Glutamatergic neuron (in vitro differentiated cells): ENCODE measurements around the gene PRKCH. TPM values are rescaled to one million over a fixed set of nuclear protein-coding genes. Genes with fewer than 3 reads are reported as not detected.

ENCODE experiments used
- DNase-seq: peaks from one replicate; pipeline ENCODE4 v3.0.0; 2022
- H3K27ac Mint-ChIP-seq: one replicate; pipeline ENCODE4 v1.8.0; 2020; ENCODE audit warnings: mild to moderate bottlenecking, mixed read lengths, inconsistent platforms; ENCODE audit not compliant: unreplicated experiment
- H3K27me3 Mint-ChIP-seq: one replicate; pipeline ENCODE4 v1.8.0; 2020; ENCODE audit warnings: mild to moderate bottlenecking, moderate library complexity, mixed read lengths, inconsistent platforms; ENCODE audit not compliant: unreplicated experiment
- H3K36me3 Mint-ChIP-seq: one replicate; pipeline ENCODE4 v1.8.0; 2020; ENCODE audit warnings: mild to moderate bottlenecking, mixed read lengths, inconsistent platforms; ENCODE audit not compliant: unreplicated experiment
- H3K4me1 Mint-ChIP-seq: one replicate; pipeline ENCODE4 v1.8.0; 2020; ENCODE audit warnings: mild to moderate bottlenecking, low read depth, mixed read lengths, inconsistent platforms; ENCODE audit not compliant: unreplicated experiment
- H3K4me3 Mint-ChIP-seq: one replicate; pipeline ENCODE4 v1.8.0; 2020; ENCODE audit warnings: mild to moderate bottlenecking, mixed read lengths, inconsistent platforms; ENCODE audit not compliant: unreplicated experiment
- H3K9me3 Mint-ChIP-seq: one replicate; pipeline ENCODE4 v1.8.0; 2020; ENCODE audit warnings: mild to moderate bottlenecking, moderate library complexity, mixed read lengths, inconsistent platforms; ENCODE audit not compliant: unreplicated experiment
- CTCF ChIP-seq: fragments of 200-600 bp; sonication (generic); IDR thresholded peaks from one replicate; pipeline ENCODE4 v1.5.0; 2021; ENCODE audit not compliant: partially characterized antibody, unreplicated experiment
- total RNA-seq: library from RNA; stranded (reverse); fragmentation: NEBNext Ultra II Directional; extraction: Animal tissue kit (Norgen Biotek cat#: 25700); gene quantifications from one replicate; pipeline ENCODE4 v1.2.1, GENCODE V29; 2021; ENCODE audit not compliant: unreplicated experiment

Gene PRKCH
- total RNA-seq, 1 donor from 2014 or later = 0.54 TPM

DNA sequence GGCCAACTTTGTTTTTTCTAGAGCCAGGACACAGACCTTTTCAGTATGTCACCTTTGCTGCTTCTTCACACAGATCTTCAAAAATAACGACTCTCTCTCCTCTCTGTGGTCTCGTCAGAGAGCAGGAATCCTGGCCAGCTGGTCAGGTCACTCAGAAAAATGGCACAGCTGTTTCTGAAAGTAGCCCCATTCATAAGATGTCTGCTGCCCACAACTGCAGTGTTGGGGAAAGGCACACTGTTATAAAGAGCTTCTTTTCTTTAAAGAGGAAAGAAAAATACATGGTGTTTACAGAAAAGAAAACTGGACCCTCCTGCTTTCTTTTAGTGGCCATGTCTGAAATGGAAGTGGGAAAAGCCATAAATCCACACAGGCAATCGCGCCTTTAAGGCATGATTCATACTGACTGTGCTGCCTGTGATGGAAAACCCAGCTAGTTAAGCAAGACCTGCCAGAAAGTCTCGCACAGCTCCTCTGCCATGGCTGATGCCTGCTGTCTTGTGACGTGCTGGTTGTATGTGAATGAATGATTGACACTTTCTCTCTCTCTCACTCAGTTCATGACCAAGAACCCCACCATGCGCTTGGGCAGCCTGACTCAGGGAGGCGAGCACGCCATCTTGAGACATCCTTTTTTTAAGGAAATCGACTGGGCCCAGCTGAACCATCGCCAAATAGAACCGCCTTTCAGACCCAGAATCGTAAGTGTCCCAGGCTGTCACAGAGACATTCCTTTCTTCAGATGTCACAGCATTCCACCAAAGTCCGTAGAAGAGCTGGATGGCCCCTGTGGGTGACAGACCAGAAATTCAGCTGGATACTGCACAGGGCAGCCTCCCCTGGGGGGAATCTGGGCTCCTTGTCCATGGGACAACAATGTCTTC, 226.0 kb downstream of the PRKCH start:
- no peak for DNase-seq
- Mint-ChIP-seq H3K4me3 (no peak overlapping the region), H3K27me3 (peaks cover 2% of the 10 kb centered on the region), H3K4me1 (peaks cover 10% of the 10 kb centered on the region), H3K27ac (no peak overlapping the region), H3K36me3 (no peaks in the 10 kb centered on the region), H3K9me3 (peaks cover 2% of the 10 kb centered on the region)
- TF ChIP-seq CTCF = no peak

GRCh38 chr14:61549425-61549824, 228.0 kb downstream of the PRKCH start:
- peaks cover 2% of the 10 kb centered on the region for H3K9me3 Mint-ChIP-seq
- H3K36me3 Mint-ChIP-seq = no peaks in the 10 kb centered on the region
- no peak overlapping the region for H3K4me3 Mint-ChIP-seq
- peaks cover 10% of the 10 kb centered on the region for H3K4me1 Mint-ChIP-seq
- H3K27me3 Mint-ChIP-seq = peaks cover 2% of the 10 kb centered on the region
- no peak for DNase-seq
- TF ChIP-seq CTCF = no peak
- no peak overlapping the region for H3K27ac Mint-ChIP-seq

DNA sequence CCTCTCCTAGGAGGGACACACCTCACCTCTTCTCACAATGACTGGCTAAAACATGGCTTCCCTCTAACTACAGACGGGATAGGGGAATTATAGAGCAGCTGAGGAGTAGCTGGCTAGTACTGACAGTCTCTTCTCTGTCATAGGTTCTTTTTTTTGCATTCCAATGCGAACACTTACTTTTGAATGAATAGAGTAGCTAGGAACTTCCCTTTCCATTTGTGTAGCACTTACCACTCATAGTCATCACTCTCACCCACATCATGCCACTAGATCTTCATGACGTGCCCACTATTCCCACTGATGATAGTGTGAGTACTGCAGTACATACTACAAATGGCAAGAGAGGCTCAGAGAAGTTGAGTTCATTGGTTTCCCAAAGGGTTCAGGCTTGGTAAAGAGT, 230.0 kb downstream of the PRKCH start:
- no peak overlapping the region for H3K27ac Mint-ChIP-seq
- peaks cover 7% of the 10 kb centered on the region for H3K4me1 Mint-ChIP-seq
- H3K27me3 Mint-ChIP-seq = peaks cover 2% of the 10 kb centered on the region
- DNase-seq = no peak
- TF ChIP-seq CTCF = no peak
- no peaks in the 10 kb centered on the region for H3K36me3 Mint-ChIP-seq
- H3K9me3 Mint-ChIP-seq = no peaks in the 10 kb centered on the region
- no peak overlapping the region for H3K4me3 Mint-ChIP-seq

DNA sequence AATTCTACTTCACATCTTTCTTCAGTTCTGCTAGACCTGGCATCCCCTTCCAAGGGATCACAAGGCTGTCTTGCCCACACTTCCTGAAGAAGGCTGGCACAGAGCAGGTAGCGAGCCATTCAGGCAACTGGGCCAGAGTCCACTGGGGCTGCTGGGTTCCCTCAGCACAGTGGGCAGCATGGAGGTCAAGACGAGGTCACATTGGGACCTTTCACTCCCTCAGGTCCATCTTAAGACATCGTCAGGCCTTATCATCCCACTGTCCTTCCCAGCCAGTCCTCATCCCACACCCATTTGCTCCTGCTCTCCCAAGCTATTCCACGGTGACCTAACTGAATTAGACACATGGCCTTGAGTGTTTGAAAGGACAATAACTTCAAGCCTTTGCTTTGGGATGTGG, 230.9 kb downstream of the PRKCH start:
- H3K4me1 Mint-ChIP-seq = no peaks in the 10 kb centered on the region
- no peak for TF ChIP-seq CTCF
- H3K4me3 Mint-ChIP-seq = no peak overlapping the region
- DNase-seq = no peak
- no peak overlapping the region for H3K27ac Mint-ChIP-seq
- H3K9me3 Mint-ChIP-seq = no peaks in the 10 kb centered on the region
- no peaks in the 10 kb centered on the region for H3K36me3 Mint-ChIP-seq
- peaks cover 2% of the 10 kb centered on the region for H3K27me3 Mint-ChIP-seq

GRCh38 chr14:61553730-61554641, 232.6 kb downstream of the PRKCH start:
- H3K4me1 Mint-ChIP-seq = no peaks in the 10 kb centered on the region
- H3K27me3 Mint-ChIP-seq = peaks cover 2% of the 10 kb centered on the region
- no peaks in the 10 kb centered on the region for H3K9me3 Mint-ChIP-seq
- H3K27ac Mint-ChIP-seq = no peak overlapping the region
- no peaks in the 10 kb centered on the region for H3K36me3 Mint-ChIP-seq
- H3K4me3 Mint-ChIP-seq = no peak overlapping the region
- no peak for DNase-seq
- TF ChIP-seq CTCF = no peak
